ENCODE measurements around the gene BTG2. TPM values are rescaled to one million over a fixed set of nuclear protein-coding genes. Genes with fewer than 3 reads are reported as not detected.
"Not testable (repeated sequence)": the region's sequence is repeated elsewhere in the genome, so short reads cannot be mapped to it uniquely, and the experiment has no call there.

BTG2 gene
- total RNA-seq, 4 donors from 2014 or later, result 74.5 to 169 (median 116) TPM

GRCh38 chr1:203307641-203308126 lies 2.4 kb downstream of the BTG2 start:
- Histone ChIP-seq H3K9me3 (no peaks in the 10 kb centered on the region), H3K27ac (peak overlapping the region; percentile 79 to 99 (median 96)), H3K4me3 (peak overlapping the region; percentile 76 to 92), H3K36me3 (peaks cover 0 to 37% of the 10 kb centered on the region in 2 donors), H3K27me3 (no peaks in the 10 kb centered on the region), H3K4me1 (peaks cover 3 to 54% (median 25%) of the 10 kb centered on the region in 3 donors)
- peak; percentile 35 for TF ChIP-seq POLR2AphosphoS5 (IDR thresholded peaks at IDR 0.05)
- no peak for TF ChIP-seq EP300 (IDR thresholded peaks at IDR 0.05)
- WGBS, 2 donors (ENCODE audit: low coverage in 1 of 2), result 25 to 27% methylated on average over 3 of the region's 3 CpGs
- no peak for ATAC-seq

GRCh38 chr1:203308328-203308922 lies 3.1 kb downstream of the BTG2 start:
- H3K9me3 ChIP-seq, result no peaks in the 10 kb centered on the region
- TF ChIP-seq EP300 (IDR thresholded peaks at IDR 0.05) (no peak), POLR2AphosphoS5 (IDR thresholded peaks at IDR 0.05) (peak; percentile 54)
- H3K4me1 ChIP-seq, result peaks cover 3 to 54% (median 25%) of the 10 kb centered on the region in 3 donors
- no peaks in the 10 kb centered on the region for H3K27me3 ChIP-seq
- 24 to 50% methylated on average over 3 of the region's 5 CpGs for WGBS, 2 donors (ENCODE audit: low coverage in 1 of 2)
- ATAC-seq, result no peak
- peak overlapping the region; percentile 79 to 99 (median 96) for H3K27ac ChIP-seq
- peak overlapping the region; percentile 76 to 92 for H3K4me3 ChIP-seq
- peaks cover 0 to 37% of the 10 kb centered on the region in 2 donors for H3K36me3 ChIP-seq

GRCh38 chr1:203308923-203309331 lies 3.6 kb downstream of the BTG2 start:
- Histone ChIP-seq H3K4me1 (peaks cover 3 to 54% (median 25%) of the 10 kb centered on the region in 3 donors), H3K27me3 (no peaks in the 10 kb centered on the region), H3K9me3 (no peaks in the 10 kb centered on the region), H3K36me3 (peaks cover 0 to 37% of the 10 kb centered on the region in 2 donors), H3K4me3 (peak overlapping the region; percentile 76 to 92), H3K27ac (peak overlapping the region in 3 of 4 donors; percentile 79 to 99 (median 98))
- WGBS, 2 donors (ENCODE audit: low coverage in 1 of 2), result 67 to 71% methylated on average over 1 of the region's 1 CpG
- TF ChIP-seq POLR2A (IDR thresholded peaks at IDR 0.05) (no peak), EP300 (IDR thresholded peaks at IDR 0.05) (no peak), CTCF (IDR thresholded peaks at IDR 0.05) (no peak), POLR2AphosphoS5 (IDR thresholded peaks at IDR 0.05) (no peak)
- ATAC-seq, result no peak

GRCh38 chr1:203311368-203312301 lies 6.3 kb downstream of the BTG2 start:
- TF ChIP-seq POLR2A (IDR thresholded peaks at IDR 0.05) (peak in 1 of 2 donors; percentile 3), CTCF (IDR thresholded peaks at IDR 0.05) (no peak), POLR2AphosphoS5 (IDR thresholded peaks at IDR 0.05) (peak; percentile 68)
- 80 to 90% methylated on average over 2 of the region's 3 CpGs for WGBS, 2 donors (ENCODE audit: low coverage in 1 of 2)
- Histone ChIP-seq H3K27ac (peak overlapping the region in 3 of 4 donors; percentile 8 to 99 (median 9)), H3K27me3 (no peaks in the 10 kb centered on the region), H3K4me3 (no peak overlapping the region), H3K36me3 (peaks cover 0 to 37% of the 10 kb centered on the region in 2 donors), H3K4me1 (peaks cover 3 to 58% (median 20%) of the 10 kb centered on the region in 3 donors), H3K9me3 (no peaks in the 10 kb centered on the region)
- peak; percentile 19 for ATAC-seq

- not testable (repeated sequence) for H3K9me3 ChIP-seq, H3K27me3 ChIP-seq, ATAC-seq, H3K4me3 ChIP-seq, H3K27ac ChIP-seq
- TF ChIP-seq POLR2AphosphoS5 (IDR thresholded peaks at IDR 0.05), result peak; percentile 5
- Histone ChIP-seq H3K4me1 (peaks cover 3 to 43% (median 6%) of the 10 kb centered on the region in 3 donors), H3K36me3 (peaks cover 0 to 11% of the 10 kb centered on the region in 2 donors)
- WGBS, 2 donors (ENCODE audit: low coverage in 1 of 2), result 81 to 84% methylated on average over 2 to 4 of the region's 4 CpGs
Measured at GRCh38 chr1:203314025-203314759, 8.9 kb downstream of the BTG2 start.
